ENCODE measurements around the gene EIF5AL1. TPM values are rescaled to one million over a fixed set of nuclear protein-coding genes. Genes with fewer than 3 reads are reported as not detected.

EIF5AL1 gene
- total and polyA plus RNA-seq, 9 of the 15 experiments (the other 6 are each of a cell fraction or from before 2014, with no cell fraction given), result 0.03 to 3.4 (median 0.53) TPM; not detected in 1

- ATAC-seq, result peak; percentile 20; the same call in 2 of the 3 replicates
- Histone ChIP-seq H3K9me1 (ENCODE audit: control insufficient read depth, insufficient read depth, low read length) (no peaks in the 10 kb centered on the region), H3K27me3 (ENCODE audit: control insufficient read depth in 2 of 2, insufficient read depth in 2 of 2, low read length in 2 of 2) (peaks cover 2 to 11% of the 10 kb centered on the region in 2 experiments; a peak in 3 of 5 replicates), H4K20me1 (replicated peaks; ENCODE audit: control insufficient read depth, insufficient read depth, low read length) (peaks cover 4% of the 10 kb centered on the region; the same call in 1 of the 2 replicates), H3K4me1 (replicated peaks in 1 of 2; ENCODE audit: control insufficient read depth in 2 of 2, insufficient read depth in 2 of 2, low read length in 2 of 2) (peaks cover 7 to 14% of the 10 kb centered on the region in 2 experiments), H3K9ac (ENCODE audit: insufficient read depth in 1 of 2, low read depth in 2 of 2, low read length in 2 of 2) (no peak overlapping the region), H3K36me3 (ENCODE audit: control insufficient read depth, insufficient read depth, low read length) (no peaks in the 10 kb centered on the region), H3K4me2 (ENCODE audit: insufficient read depth, low read length) (peak overlapping the region; percentile 5; the same call in 1 of the 2 replicates), H3K27ac (ENCODE audit: extremely low read depth, low read depth, low read length) (no peak overlapping the region), H3K9me3 (replicated peaks; ENCODE audit: control insufficient read depth, insufficient read depth, low read depth, low read length) (no peaks in the 10 kb centered on the region), H3K4me3 (no peak overlapping the region), H2AFZ (ENCODE audit: low read depth, low read length) (peak overlapping the region; percentile 46), H3K79me2 (ENCODE audit: control insufficient read depth, insufficient read depth, low read length) (no peaks in the 10 kb centered on the region)
- BruUV-seq (replicated peaks), result no TSS peak
- in situ Hi-C loops (cut with MboI), result no loop called here
- intact Hi-C loops (cut with micrococcal nuclease), result loop anchor here (5.0 kb wide), 2 partner anchors 97 to 197 kb away; no protein-coding TSS in a partner anchor
- POLR2A ChIA-PET, result interaction anchor here (0.6 kb wide), 1 partner anchor 1259 kb away, joined by 4 read pairs; no protein-coding TSS in a partner anchor
- CTCF ChIA-PET (ENCODE audit: low intra/inter-chr PET ratio), result interaction anchor here (4.5 kb wide), 1 partner anchor 114 kb away, joined by 57 read pairs; no protein-coding TSS in a partner anchor
- no peak for FAIRE-seq
- DNase-seq (ENCODE audit: extremely low read depth in 1 of 4, low spot score in 3 of 4), result no peak
- WGBS (ENCODE audit: insufficient coverage, low coverage, missing lambda C conversion rate), result 10% methylated on average over 3 of the region's 3 CpGs
- TF ChIP-seq ZFP30 (CRISPR knock-in tag; IDR thresholded peaks at IDR 0.05; ENCODE audit: borderline replicate concordance) (no peak), ZBTB12 (CRISPR knock-in tag; IDR thresholded peaks at IDR 0.05) (0 out of 2 replicates have a peak, but pooled peaks have one; percentile 3), TCF3 (CRISPR knock-in tag; IDR thresholded peaks at IDR 0.05) (no peak), NCOA4 (IDR thresholded peaks at IDR 0.05; ENCODE audit: partially characterized antibody) (no peak), GTF2F1 (IDR thresholded peaks at IDR 0.05; ENCODE audit: low read depth, low read length) (no peak), NFXL1 (CRISPR knock-in tag; IDR thresholded peaks at IDR 0.05) (no peak), FOXA1 (IDR thresholded peaks at IDR 0.05; ENCODE audit: borderline replicate concordance) (no peak), MLLT1 (IDR thresholded peaks at IDR 0.05) (peak in 1 of 2 experiments; percentile 88; a peak in 2 of 4 replicates), SFPQ (IDR thresholded peaks at IDR 0.05; ENCODE audit: low read depth, low read length) (no peak), ZNF77 (CRISPR knock-in tag; IDR thresholded peaks at IDR 0.05) (no peak), NR2C2 (CRISPR knock-in tag; IDR thresholded peaks at IDR 0.05) (no peak), NR2C2 (tag; IDR thresholded peaks at IDR 0.05) (no peak), NFE2L1 (tag; IDR thresholded peaks at IDR 0.05; ENCODE audit: borderline replicate concordance, low read depth) (no peak), ZNF444 (CRISPR knock-in tag; IDR thresholded peaks at IDR 0.05) (no peak), BDP1 (IDR thresholded peaks at IDR 0.05; ENCODE audit: insufficient read depth, insufficient read length) (no peak), ZBTB26 (CRISPR knock-in tag; IDR thresholded peaks at IDR 0.05) (0 out of 2 replicates have a peak, but pooled peaks have one; percentile 6)
Observed at GRCh38 chr10:79488870-79489269, 23.5 kb upstream of the EIF5AL1 start.
